Transverse colon (tissue), 4 donors: Measurements from ENCODE around the gene PLEKHG4.

Experiments used
- CTCF ChIP-seq, 5 experiments: fragments of 200-600 bp in 3 of 5; fragments of 450-650 bp in 2 of 5; sonication (generic) in 3 of 5; IDR thresholded peaks; 1 replicate in 2 of 5; 2 replicates in 3 of 5; pipeline ENCODE4 v1.5.1; 2016 to 2017; ENCODE audit warnings: antibody characterized with exemption in 5 of 5, inconsistent platforms in 3 of 5, mild to moderate bottlenecking in 2 of 5, moderate library complexity in 1 of 5
- EP300 ChIP-seq: sonication (generic); formaldehyde crosslinking; IDR thresholded peaks from one replicate; pipeline ENCODE4 v1.6.1; 2017; ENCODE audit warnings: antibody characterized with exemption, low read depth
- POLR2A ChIP-seq: fragments of 450-650 bp; IDR thresholded peaks from one replicate; pipeline ENCODE4 v1.6.1; 2016; ENCODE audit warnings: antibody characterized with exemption, mild to moderate bottlenecking, moderate library complexity
- POLR2AphosphoS5 ChIP-seq, 3 donors: sonication (generic); formaldehyde crosslinking; IDR thresholded peaks; one replicate each; pipeline ENCODE4 v1.6.1; 2016; ENCODE audit warnings: antibody characterized with exemption in 3 of 3

- TF ChIP-seq CTCF (IDR thresholded peaks at IDR 0.05) (no peak), POLR2A (no peak), POLR2AphosphoS5 (IDR thresholded peaks at IDR 0.05) (no peak), EP300 (no peak)
Measured at GRCh38 chr16:67317853-67318252, 38.5 kb downstream of the PLEKHG4 start.
